SKM-1 (cell line): ENCODE results near the gene MLIP.

Source experiments
- DNase-seq: peaks from one replicate; lab custom pipeline; 2025; ENCODE audit not compliant: unreplicated experiment; lab: John Stamatoyannopoulos, UW

The MLIP gene

GRCh38 chr6:54096811-54097210 is 14.4 kb upstream of the MLIP start:
- DNase-seq, result peak; percentile 93

GRCh38 chr6:54097753-54098152 is 13.5 kb upstream of the MLIP start:
- peak; percentile 83 for DNase-seq

- DNase-seq, result no peak
Measured at GRCh38 chr6:54098450-54099044, 12.7 kb upstream of the MLIP start.

GRCh38 chr6:54099225-54099624 is 12.0 kb upstream of the MLIP start:
- DNase-seq, result no peak

GRCh38 chr6:54100411-54101006 is 10.7 kb upstream of the MLIP start:
- no peak for DNase-seq

GRCh38 chr6:54102238-54102637 is 9.0 kb upstream of the MLIP start:
- DNase-seq, result no peak

- no peak for DNase-seq
Measured at GRCh38 chr6:54103497-54103896, 7.7 kb upstream of the MLIP start.

- DNase-seq, result no peak
Measured at GRCh38 chr6:54106727-54107126, 4.5 kb upstream of the MLIP start.

GRCh38 chr6:54107470-54108090 is 3.7 kb upstream of the MLIP start:
- no peak for DNase-seq

GRCh38 chr6:54108271-54108670 is 3.0 kb upstream of the MLIP start:
- DNase-seq, result no peak

- no peak for DNase-seq
Measured at GRCh38 chr6:54109586-54109985, 1.7 kb upstream of the MLIP start.

- no peak for DNase-seq
Measured at GRCh38 chr6:54112151-54112650, 958 bp downstream of the MLIP start.

- no peak for DNase-seq
Measured at GRCh38 chr6:54114991-54115390, 3.7 kb downstream of the MLIP start.

- no peak for DNase-seq
Measured at GRCh38 chr6:54115966-54116365, 4.7 kb downstream of the MLIP start.

- no peak for DNase-seq
Measured at GRCh38 chr6:54118117-54118516, 6.9 kb downstream of the MLIP start.

- DNase-seq, result no peak
Measured at GRCh38 chr6:54125493-54125892, 14.2 kb downstream of the MLIP start.

GRCh38 chr6:54130179-54130578 is 18.9 kb downstream of the MLIP start:
- DNase-seq, result no peak

GRCh38 chr6:54132587-54132986 is 21.3 kb downstream of the MLIP start:
- DNase-seq, result no peak

- no peak for DNase-seq
Measured at GRCh38 chr6:54133186-54133585, 21.9 kb downstream of the MLIP start.

- DNase-seq, result no peak
Measured at GRCh38 chr6:54134935-54135334, 23.7 kb downstream of the MLIP start.

GRCh38 chr6:54135665-54136369 is 24.6 kb downstream of the MLIP start:
- DNase-seq, result no peak

GRCh38 chr6:54138795-54139194 is 27.6 kb downstream of the MLIP start:
- no peak for DNase-seq
